SK-N-MC (cell line): ENCODE results near the gene FOXL2.
"Not testable (repeated sequence)": the region's sequence is repeated elsewhere in the genome, so short reads cannot be mapped to it uniquely, and the experiment has no call there.

Source experiments
- DNase-seq: peaks from one replicate; pipeline ENCODE4 v3.0.0-alpha.2; 2011; ENCODE audit warnings: low read depth, low spot score
- H3K27ac ChIP-seq: fragments of 200-600 bp; sonication (generic); 2 replicates; pipeline ENCODE4 v1.5.1; 2016; ENCODE audit warnings: mixed run types
- H3K36me3 ChIP-seq: fragments of 200-600 bp; sonication (generic); 2 replicates; pipeline ENCODE4 v1.6.1; 2017; ENCODE audit warnings: antibody characterized with exemption, low read length, mixed read lengths; ENCODE audit not compliant: insufficient read depth
- H3K4me3 ChIP-seq: fragments of 200-600 bp; sonication (generic); 2 replicates; pipeline ENCODE4 v1.5.1; 2016
- H3K9ac ChIP-seq: fragments of 200-600 bp; sonication (generic); 2 replicates; pipeline ENCODE4 v1.8.0; 2017; ENCODE audit warnings: mixed run types, mixed read lengths; ENCODE audit not compliant: insufficient read length
- H3K9me3 ChIP-seq: fragments of 200-600 bp; sonication (generic); 2 replicates; pipeline ENCODE4 v1.6.1; 2017; ENCODE audit warnings: low read depth, mild to moderate bottlenecking, antibody characterized with exemption, low read length, moderate library complexity, mixed read lengths
- EZH2 ChIP-seq: fragments of 200-600 bp; sonication (generic); IDR thresholded peaks from one replicate; pipeline ENCODE4 v1.6.1; 2017; ENCODE audit warnings: antibody characterized with exemption
- FOXP2 ChIP-seq: optimal IDR thresholded peaks from 2 replicates; pipeline ENCODE3; 2011; ENCODE audit warnings: mild to moderate bottlenecking, moderate library complexity; ENCODE audit not compliant: insufficient read depth; ENCODE audit errors: extremely low read length, control extremely low read depth
- POLR2AphosphoS5 ChIP-seq: IDR thresholded peaks from 2 replicates; pipeline ENCODE4 v1.6.1; 2012; ENCODE audit warnings: mild to moderate bottlenecking, low read depth, low read length, borderline replicate concordance

FOXL2 gene

GRCh38 chr3:138935863-138936740 is 10.8 kb downstream of the FOXL2 start:
- no peaks in the 10 kb centered on the region for H3K9me3 ChIP-seq
- H3K4me3 ChIP-seq, result peak overlapping the region; percentile 79
- H3K36me3 ChIP-seq, result no peaks in the 10 kb centered on the region
- TF ChIP-seq EZH2 (peak; percentile 32), FOXP2 (no peak)
- H3K9ac ChIP-seq, result peak overlapping the region; percentile 30
- no peak overlapping the region for H3K27ac ChIP-seq
- DNase-seq, result no peak

GRCh38 chr3:138935505-138935862 is 11.5 kb downstream of the FOXL2 start:
- H3K9me3 ChIP-seq, result no peaks in the 10 kb centered on the region
- H3K27ac ChIP-seq, result no peak overlapping the region
- peak overlapping the region; percentile 79 for H3K4me3 ChIP-seq
- DNase-seq, result no peak
- H3K9ac ChIP-seq, result no peak overlapping the region
- no peak for TF ChIP-seq EZH2
- no peak for TF ChIP-seq POLR2AphosphoS5
- TF ChIP-seq FOXP2, result no peak
- H3K36me3 ChIP-seq, result no peaks in the 10 kb centered on the region

DNA sequence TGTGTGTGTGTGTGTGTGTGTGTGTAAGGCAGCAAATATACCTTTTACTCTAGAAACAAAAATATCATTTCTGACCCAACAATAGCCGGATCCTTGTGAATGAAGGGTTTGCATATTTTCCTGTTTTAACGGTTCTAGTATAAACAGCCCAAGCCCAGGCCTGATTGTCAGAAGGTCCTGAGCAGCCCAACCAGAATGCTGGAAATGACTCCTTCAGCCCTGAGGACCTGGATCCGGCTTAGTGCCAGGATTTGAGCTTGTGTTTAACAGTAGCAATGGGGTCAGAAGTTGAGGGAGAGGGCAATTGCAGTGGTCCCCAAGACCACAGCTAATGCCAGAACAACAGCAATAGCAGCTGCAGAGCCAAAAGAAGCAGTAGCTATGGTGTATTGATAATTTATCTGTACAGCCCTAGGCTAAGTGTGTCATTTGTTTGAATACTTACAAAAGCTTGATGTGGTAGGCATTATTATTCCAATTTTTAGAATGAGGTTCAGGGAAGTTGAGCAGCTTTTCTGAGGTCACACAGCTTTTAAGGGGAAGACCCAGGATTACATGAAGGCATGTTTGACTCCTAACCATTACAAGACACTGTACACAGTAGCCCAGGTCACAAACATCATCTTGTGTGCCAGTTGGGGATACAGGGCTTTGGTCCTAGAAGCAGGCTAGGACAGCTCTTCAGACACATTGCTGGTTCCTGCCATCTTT is 12.8 kb downstream of the FOXL2 start:
- no peaks in the 10 kb centered on the region for H3K36me3 ChIP-seq
- TF ChIP-seq EZH2 (no peak), FOXP2 (no peak), POLR2AphosphoS5 (no peak)
- DNase-seq, result no peak
- H3K27ac ChIP-seq, result no peak overlapping the region
- no peak overlapping the region for H3K4me3 ChIP-seq
- H3K9me3 ChIP-seq, result no peaks in the 10 kb centered on the region
- H3K9ac ChIP-seq, result no peak overlapping the region

GRCh38 chr3:138933068-138933668 is 13.8 kb downstream of the FOXL2 start:
- Histone ChIP-seq H3K4me3 (no peak overlapping the region), H3K36me3 (no peaks in the 10 kb centered on the region), H3K27ac (no peak overlapping the region), H3K9ac (no peak overlapping the region), H3K9me3 (no peaks in the 10 kb centered on the region)
- no peak for TF ChIP-seq EZH2
- TF ChIP-seq FOXP2, result no peak
- TF ChIP-seq POLR2AphosphoS5, result no peak
- DNase-seq, result no peak

DNA sequence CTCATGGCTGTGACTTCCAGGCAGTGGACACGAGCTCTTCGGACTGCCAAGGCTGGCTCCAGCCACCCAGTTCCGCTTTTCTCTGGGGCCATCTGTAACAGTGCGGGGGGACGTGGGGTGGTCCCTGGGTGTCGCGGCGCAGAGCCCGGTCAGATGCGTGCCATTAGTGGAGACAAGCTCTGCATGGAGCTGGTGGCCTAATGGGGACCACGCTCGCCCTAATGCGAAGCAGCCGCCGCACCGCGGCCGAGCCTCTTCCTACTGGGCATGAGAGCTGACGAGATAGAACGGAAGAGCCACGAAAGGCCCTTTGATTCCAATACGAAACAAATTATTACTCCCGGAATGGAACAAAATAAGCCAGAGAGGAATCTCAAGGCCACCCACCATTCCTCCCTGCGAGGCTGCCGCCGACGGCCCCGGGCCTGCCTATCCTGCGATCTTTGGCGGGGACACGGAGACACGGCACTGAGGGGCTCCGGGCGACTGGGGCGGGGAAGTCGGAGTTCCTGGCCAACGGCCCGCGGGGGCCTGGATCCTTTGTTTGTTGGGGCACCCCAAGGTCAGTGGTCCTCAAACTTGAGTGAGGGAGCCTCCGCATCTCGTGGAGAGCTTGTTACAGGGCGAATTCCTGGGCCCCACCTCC is 18.1 kb downstream of the FOXL2 start:
- DNase-seq, result no peak
- Histone ChIP-seq H3K27ac (no peak overlapping the region), H3K9me3 (no peaks in the 10 kb centered on the region), H3K9ac (no peak overlapping the region), H3K4me3 (no peak overlapping the region), H3K36me3 (no peaks in the 10 kb centered on the region)
- no peak for TF ChIP-seq EZH2

DNA sequence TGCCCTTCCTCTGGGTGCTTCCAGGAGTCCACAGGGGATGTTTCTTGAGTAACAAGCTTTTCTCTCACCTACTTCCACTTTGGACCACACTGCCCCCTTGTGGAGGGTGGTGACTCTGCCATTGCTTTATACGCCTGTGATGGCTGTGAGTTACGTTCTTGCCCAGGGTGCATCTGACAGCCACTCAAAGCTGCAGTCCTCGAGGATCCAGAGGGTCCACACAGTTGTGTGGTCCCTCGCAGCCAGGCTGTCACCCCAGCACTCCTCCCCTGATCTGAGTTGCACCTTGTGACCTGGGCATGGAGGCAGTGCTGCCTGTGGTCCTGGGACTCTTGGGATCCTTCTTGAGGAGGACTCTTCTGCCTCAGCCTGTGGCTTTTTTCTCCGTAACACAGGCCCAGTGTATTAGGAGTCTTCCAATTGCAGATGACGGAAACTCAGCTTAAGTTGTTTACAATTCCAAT is 23.4 kb downstream of the FOXL2 start:
- DNase-seq, result peak; percentile 73
- H3K9ac ChIP-seq, result no peak overlapping the region
- no peak overlapping the region for H3K4me3 ChIP-seq
- TF ChIP-seq FOXP2, result peak; percentile 36
- TF ChIP-seq EZH2, result no peak
- no peak for TF ChIP-seq POLR2AphosphoS5
- no peaks in the 10 kb centered on the region for H3K36me3 ChIP-seq
- H3K27ac ChIP-seq, result no peak overlapping the region
- H3K9me3 ChIP-seq, result no peaks in the 10 kb centered on the region

GRCh38 chr3:138922400-138922799 is 24.5 kb downstream of the FOXL2 start:
- not testable (repeated sequence) for H3K9ac ChIP-seq, H3K36me3 ChIP-seq, H3K4me3 ChIP-seq, DNase-seq, H3K27ac ChIP-seq, H3K9me3 ChIP-seq

DNA sequence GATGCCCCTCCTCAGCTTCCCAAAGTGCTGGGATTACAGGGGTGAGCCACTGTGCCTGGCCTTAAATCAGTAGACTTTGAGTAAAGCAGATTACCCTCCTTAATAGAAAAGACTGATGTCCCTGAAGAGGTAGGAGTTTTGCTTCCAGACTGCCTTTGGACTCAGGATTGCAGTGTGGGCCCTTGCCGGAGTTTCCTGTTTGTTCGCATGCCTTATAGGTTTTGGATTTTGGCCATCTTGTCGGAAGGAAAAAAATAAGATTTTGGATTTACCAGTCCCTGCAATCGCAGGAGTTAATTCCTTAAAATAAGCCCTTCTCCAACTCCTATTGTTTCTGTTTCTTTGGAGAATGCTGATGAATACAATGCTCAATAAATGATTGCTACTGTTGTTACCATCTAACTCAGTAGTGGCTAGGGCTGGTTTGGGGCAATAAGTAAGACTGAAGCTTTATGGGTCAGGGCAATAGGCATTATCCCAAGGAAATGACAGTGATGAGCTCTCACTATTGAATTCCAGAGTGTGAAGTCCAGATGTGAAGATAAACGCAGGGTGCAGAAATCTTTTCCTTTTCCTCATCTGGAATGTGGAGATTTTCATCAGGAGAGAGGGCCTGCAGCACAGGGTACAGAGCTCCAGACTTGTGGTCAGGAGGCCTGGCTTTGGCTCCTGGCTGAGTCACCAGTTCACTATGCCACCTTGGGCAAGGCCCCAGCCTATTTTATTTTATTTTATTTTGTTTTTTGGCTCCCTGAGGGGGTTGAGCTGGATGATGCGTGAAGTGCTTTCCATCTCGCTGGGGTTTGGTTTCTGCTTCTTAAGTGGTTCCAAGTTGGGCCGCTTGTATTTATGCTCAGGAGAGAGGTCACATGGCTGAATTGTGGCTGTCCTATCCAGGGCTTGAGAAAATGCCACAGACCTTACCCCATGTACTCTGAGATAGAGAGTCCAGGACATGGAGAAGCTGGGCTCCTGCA is 25.3 kb downstream of the FOXL2 start:
- DNase-seq, result no peak

More for the DNA sequence above, 25.3 kb downstream of the FOXL2 start:
- Histone ChIP-seq H3K27ac (no peak overlapping the region), H3K9me3 (no peaks in the 10 kb centered on the region), H3K9ac (no peak overlapping the region), H3K36me3 (no peaks in the 10 kb centered on the region), H3K4me3 (no peak overlapping the region)
- TF ChIP-seq POLR2AphosphoS5 (no peak), EZH2 (no peak), FOXP2 (no peak)
